NCI-H748 (cell line): ENCODE data around the gene PHF23.

Experiments
- DNase-seq: peaks from one replicate; lab custom pipeline; 2025; ENCODE audit not compliant: unreplicated experiment; lab: John Stamatoyannopoulos, UW

PHF23 gene

GRCh38 chr17:7239091-7240027 lies at the start of gene PHF23:
Gene PHF23, minus strand, starts transcription at chr17:7239457. Its CDS starts 178 bp downstream, at chr17:7239279.
- DNase-seq, result peak; percentile 100

GRCh38 chr17:7285679-7286078 lies 46.4 kb upstream of the PHF23 start:
- DNase-seq, result no peak

- no peak for DNase-seq
These were observed 45.7 kb upstream of the PHF23 start for GRCh38 chr17:7284911-7285310.

GRCh38 chr17:7283471-7284216 lies 44.4 kb upstream of the PHF23 start:
- DNase-seq, result no peak

- DNase-seq, result no peak
These were observed 43.6 kb upstream of the PHF23 start for GRCh38 chr17:7282752-7283321.

GRCh38 chr17:7281953-7282751 lies 42.9 kb upstream of the PHF23 start:
- peak; percentile 60 for DNase-seq

GRCh38 chr17:7281074-7281952 lies 42.1 kb upstream of the PHF23 start, which contains the start of gene SLC2A4:
Gene SLC2A4, plus strand, starts transcription at chr17:7281718. Its CDS starts 217 bp downstream, at chr17:7281935.
- DNase-seq, result peak; percentile 98

GRCh38 chr17:7280519-7281073 lies 41.3 kb upstream of the PHF23 start:
- peak; percentile 91 for DNase-seq

- DNase-seq, result no peak
These were observed 40.2 kb upstream of the PHF23 start for GRCh38 chr17:7279448-7279847.

- no peak for DNase-seq
These were observed 27.5 kb upstream of the PHF23 start for GRCh38 chr17:7266784-7267183.

GRCh38 chr17:7263801-7264078 lies 24.5 kb upstream of the PHF23 start:
- no peak for DNase-seq

GRCh38 chr17:7262935-7263800 lies 23.9 kb upstream of the PHF23 start:
- peak; percentile 77 for DNase-seq

GRCh38 chr17:7262192-7262934 lies 23.1 kb upstream of the PHF23 start, which contains the start of gene CLDN7:
Gene CLDN7, minus strand, starts transcription at chr17:7262478. Its CDS starts 435 bp downstream, at chr17:7262043.
- DNase-seq, result peak; percentile 97

- DNase-seq, result peak; percentile 58
These were observed 22.3 kb upstream of the PHF23 start for GRCh38 chr17:7261379-7262191.

- peak; percentile 79 for DNase-seq
These were observed 21.6 kb upstream of the PHF23 start for GRCh38 chr17:7260651-7261378.

- DNase-seq, result no peak
These were observed 20.9 kb upstream of the PHF23 start for GRCh38 chr17:7260151-7260550.
